ENCODE data around the gene SNED1.
"Not testable (repeated sequence)": the region's sequence is repeated elsewhere in the genome, so short reads cannot be mapped to it uniquely, and the experiment has no call there.

DNA sequence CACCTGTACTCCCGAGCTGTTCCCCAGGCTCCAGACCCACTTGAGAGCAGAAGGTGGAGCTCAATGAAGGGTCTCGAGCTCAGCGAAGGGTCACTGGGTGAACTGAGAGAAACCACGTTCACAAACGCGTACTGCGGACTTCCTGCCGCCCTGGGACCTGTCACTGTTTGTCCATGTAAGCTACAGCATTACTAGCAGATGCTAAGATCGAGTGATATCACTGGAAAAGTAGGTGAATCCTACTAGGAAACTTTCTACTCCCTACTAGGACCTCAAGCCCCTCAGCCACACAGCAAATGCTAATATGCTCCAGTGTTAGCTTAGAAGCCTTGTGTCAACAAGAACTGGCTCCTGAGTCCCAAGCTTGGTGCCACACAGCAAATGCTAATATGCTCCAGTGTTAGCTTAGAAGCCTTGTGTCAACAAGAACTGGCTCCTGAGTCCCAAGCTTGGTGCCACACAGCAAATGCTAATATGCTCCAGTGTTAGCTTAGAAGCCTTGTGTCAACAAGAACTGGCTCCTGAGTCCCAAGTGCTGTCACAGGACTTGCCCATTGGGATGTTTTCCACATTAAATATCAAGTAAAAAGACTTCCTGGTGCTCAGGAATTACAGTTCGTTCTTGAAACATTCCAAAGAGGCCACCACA lies 94.8 kb downstream of the SNED1 start:
- TF ChIP-seq EZH2 (IDR thresholded peaks at IDR 0.05; ENCODE audit: insufficient read depth, poor library complexity, severe bottlenecking); EZH2phosphoT487 (IDR thresholded peaks at IDR 0.05; ENCODE audit: insufficient read depth, low read depth): not testable (repeated sequence)

Measured in GM23248 (cell line).